NCI-H2081 (cell line): ENCODE results near the gene LRRC14B.

Experiments
- DNase-seq, 2 experiments: peaks; one replicate each; lab custom pipeline; 2025; lab: John Stamatoyannopoulos, UW

LRRC14B gene

GRCh38 chr5:174876-175465, 16.3 kb upstream of the LRRC14B start:
- no peak for DNase-seq

- DNase-seq = no peak
Observed at GRCh38 chr5:176296-176823, 14.9 kb upstream of the LRRC14B start.

GRCh38 chr5:178110-178509, 13.2 kb upstream of the LRRC14B start:
- DNase-seq = peak; percentile 74 to 94

GRCh38 chr5:179401-179800, 11.9 kb upstream of the LRRC14B start:
- no peak for DNase-seq

GRCh38 chr5:180286-180918, 10.9 kb upstream of the LRRC14B start:
- no peak for DNase-seq

GRCh38 chr5:181160-181559, 10.1 kb upstream of the LRRC14B start:
- no peak for DNase-seq

- DNase-seq = no peak
Observed at GRCh38 chr5:181566-181965, 9.7 kb upstream of the LRRC14B start.

- DNase-seq = no peak
Observed at GRCh38 chr5:182126-182525, 9.2 kb upstream of the LRRC14B start.

- no peak for DNase-seq
Observed at GRCh38 chr5:184471-184870, 6.8 kb upstream of the LRRC14B start.

GRCh38 chr5:185095-186070, 5.9 kb upstream of the LRRC14B start:
- no peak for DNase-seq

- no peak for DNase-seq
Observed at GRCh38 chr5:186091-187041, 4.9 kb upstream of the LRRC14B start.

- DNase-seq = no peak
Observed at GRCh38 chr5:187042-187431, 4.3 kb upstream of the LRRC14B start.

- no peak for DNase-seq
Observed at GRCh38 chr5:187617-188451, 3.5 kb upstream of the LRRC14B start.

- DNase-seq = peak; percentile 97 to 98
Observed at GRCh38 chr5:188488-189481, 2.5 kb upstream of the LRRC14B start.

- no peak for DNase-seq
Observed at GRCh38 chr5:189486-189885, 1.8 kb upstream of the LRRC14B start.

- no peak for DNase-seq
Observed at GRCh38 chr5:189976-190365, 1.3 kb upstream of the LRRC14B start.

- no peak for DNase-seq
Observed at GRCh38 chr5:190366-191035, 794 bp upstream of the LRRC14B start.

GRCh38 chr5:191949-192690, 825 bp downstream of the LRRC14B start:
- no peak for DNase-seq
